HEK293 (cell line): Measurements from ENCODE around the gene MRPL55.

ENCODE experiments used
- CTCF ChIA-PET: fragments of 350-600 bp; formaldehyde crosslinking; extraction: SDS; loops from one replicate; lab custom pipeline; 2021; ENCODE audit warnings: antibody characterized with exemption; lab: Yijun Ruan, JAX
- POLR2A ChIA-PET: fragments of 300-600 bp; formaldehyde crosslinking; extraction: SDS; loops from one replicate; lab custom pipeline; 2020; ENCODE audit warnings: antibody characterized with exemption, inconsistent platforms; lab: Yijun Ruan, JAX
- H3K27ac ChIP-seq: fragments of 200-500 bp; sonication (Bioruptor generic); 2 replicates; pipeline ENCODE4 v1.5.1; 2014; ENCODE audit warnings: low read depth, low read length, control low read depth, inconsistent platforms; ENCODE audit errors: extremely low read depth
- H3K36me3 ChIP-seq, 2 experiments: fragments of 200-500 bp in 1 of 2; sonication (Bioruptor generic) in 1 of 2; 1 replicate in 1 of 2; 2 replicates in 1 of 2; pipeline ENCODE4 v1.5.1; 2014 to 2017; ENCODE audit warnings: inconsistent platforms in 2 of 2, low read length in 2 of 2; ENCODE audit not compliant: control insufficient read depth in 2 of 2, insufficient read depth in 1 of 2
- H3K4me1 ChIP-seq: fragments of 200-500 bp; sonication (Bioruptor generic); 2 replicates; pipeline ENCODE4 v1.5.1; 2014; ENCODE audit warnings: mild to moderate bottlenecking, low read length, inconsistent platforms; ENCODE audit not compliant: control insufficient read depth, insufficient read depth
- H3K4me3 ChIP-seq: 2 replicates; pipeline ENCODE4 v1.5.1; 2011; ENCODE audit warnings: low read depth, mild to moderate bottlenecking, control low read depth, low read length, moderate library complexity
- H3K9me3 ChIP-seq: fragments of 200-500 bp; sonication (Bioruptor generic); 2 replicates; pipeline ENCODE4 v1.5.1; 2014; ENCODE audit warnings: low read depth, low read length, inconsistent platforms; ENCODE audit not compliant: control insufficient read depth, insufficient read depth
- BCL11B ChIP-seq: fragments of 450-650 bp; formaldehyde crosslinking; IDR thresholded peaks from 2 replicates; pipeline ENCODE4 v1.5.1; 2016; ENCODE audit warnings: low read depth, missing biosample characterization, missing genetic modification characterization
- GLIS2 ChIP-seq: fragments of 450-650 bp; formaldehyde crosslinking; IDR thresholded peaks from 2 replicates; pipeline ENCODE4 v1.5.1; 2016; ENCODE audit warnings: missing biosample characterization, missing genetic modification characterization
- SP2 ChIP-seq: fragments of 450-650 bp; formaldehyde crosslinking; IDR thresholded peaks from 2 replicates; pipeline ENCODE4 v1.5.1; 2016; ENCODE audit warnings: missing biosample characterization, missing genetic modification characterization
- ZNF184 ChIP-seq: fragments of 450-650 bp; IDR thresholded peaks from 2 replicates; pipeline ENCODE4 v1.5.1; 2018; ENCODE audit warnings: missing biosample characterization, mild to moderate bottlenecking, missing genetic modification characterization
- ZNF202 ChIP-seq: fragments of 450-650 bp; formaldehyde crosslinking; IDR thresholded peaks from 2 replicates; pipeline ENCODE4 v1.5.1; 2016; ENCODE audit warnings: missing biosample characterization, missing genetic modification characterization, borderline replicate concordance
- ZNF214 ChIP-seq: fragments of 450-650 bp; formaldehyde crosslinking; IDR thresholded peaks from 2 replicates; pipeline ENCODE4 v1.5.1; 2017; ENCODE audit warnings: missing biosample characterization, mild to moderate bottlenecking, missing genetic modification characterization, borderline replicate concordance
- ZNF23 ChIP-seq: fragments of 450-650 bp; formaldehyde crosslinking; IDR thresholded peaks from 2 replicates; pipeline ENCODE4 v1.5.1; 2016; ENCODE audit warnings: missing biosample characterization, missing genetic modification characterization, borderline replicate concordance
- ZNF600 ChIP-seq: fragments of 450-650 bp; formaldehyde crosslinking; IDR thresholded peaks from 2 replicates; pipeline ENCODE4 v1.5.1; 2016; ENCODE audit warnings: missing biosample characterization, missing genetic modification characterization
- ZNF660 ChIP-seq: fragments of 450-650 bp; IDR thresholded peaks from 2 replicates; pipeline ENCODE4 v1.5.1; 2018; ENCODE audit warnings: missing biosample characterization, mild to moderate bottlenecking, missing genetic modification characterization
- ZNF707 ChIP-seq: fragments of 450-650 bp; formaldehyde crosslinking; IDR thresholded peaks from 2 replicates; pipeline ENCODE4 v1.5.1; 2016; ENCODE audit warnings: missing biosample characterization, missing genetic modification characterization
- TF ChIP-seq, protein P1 (sequence below): fragments of 450-650 bp; formaldehyde crosslinking; IDR thresholded peaks from 2 replicates; pipeline ENCODE4 v1.5.1; 2016; ENCODE audit warnings: missing biosample characterization, missing genetic modification characterization
- TF ChIP-seq, protein P2 (sequence below): fragments of 450-650 bp; formaldehyde crosslinking; IDR thresholded peaks from 2 replicates; pipeline ENCODE4 v1.5.1; 2016; ENCODE audit warnings: missing biosample characterization, missing genetic modification characterization, borderline replicate concordance
- TF ChIP-seq, protein P3 (sequence below): fragments of 450-650 bp; formaldehyde crosslinking; IDR thresholded peaks from 2 replicates; pipeline ENCODE4 v1.5.1; 2016; ENCODE audit warnings: missing biosample characterization, missing genetic modification characterization
- TF ChIP-seq, protein P4 (sequence below): fragments of 450-650 bp; formaldehyde crosslinking; IDR thresholded peaks from 2 replicates; pipeline ENCODE4 v1.5.1; 2017; ENCODE audit warnings: missing biosample characterization, missing genetic modification characterization

Gene MRPL55

DNA sequence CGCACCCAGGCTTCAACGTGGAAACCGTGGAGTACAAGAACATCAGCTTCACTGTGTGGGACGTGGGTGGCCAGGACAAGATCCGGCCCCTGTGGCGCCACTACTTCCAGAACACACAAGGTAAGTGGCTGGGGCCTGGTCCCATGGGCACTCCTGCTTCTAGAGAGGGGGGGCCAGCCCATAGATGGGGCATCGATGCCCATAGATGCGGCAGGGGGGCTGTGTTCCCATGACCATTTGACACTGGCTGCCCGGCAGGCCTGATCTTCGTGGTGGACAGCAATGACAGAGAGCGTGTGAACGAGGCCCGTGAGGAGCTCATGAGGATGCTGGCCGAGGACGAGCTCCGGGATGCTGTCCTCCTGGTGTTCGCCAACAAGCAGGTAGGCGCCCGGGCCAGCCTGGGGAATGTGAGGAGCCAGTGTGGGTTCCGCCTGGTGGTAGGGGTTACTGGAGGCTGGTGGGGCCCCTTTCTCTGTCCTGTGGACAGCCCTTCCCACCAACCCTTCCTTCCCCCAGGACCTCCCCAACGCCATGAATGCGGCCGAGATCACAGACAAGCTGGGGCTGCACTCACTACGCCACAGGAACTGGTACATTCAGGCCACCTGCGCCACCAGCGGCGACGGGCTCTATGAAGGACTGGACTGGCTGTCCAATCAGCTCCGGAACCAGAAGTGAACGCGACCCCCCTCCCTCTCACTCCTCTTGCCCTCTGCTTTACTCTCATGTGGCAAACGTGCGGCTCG, 11.6 kb downstream of the MRPL55 start:
- TF ChIP-seq, protein P1, sequence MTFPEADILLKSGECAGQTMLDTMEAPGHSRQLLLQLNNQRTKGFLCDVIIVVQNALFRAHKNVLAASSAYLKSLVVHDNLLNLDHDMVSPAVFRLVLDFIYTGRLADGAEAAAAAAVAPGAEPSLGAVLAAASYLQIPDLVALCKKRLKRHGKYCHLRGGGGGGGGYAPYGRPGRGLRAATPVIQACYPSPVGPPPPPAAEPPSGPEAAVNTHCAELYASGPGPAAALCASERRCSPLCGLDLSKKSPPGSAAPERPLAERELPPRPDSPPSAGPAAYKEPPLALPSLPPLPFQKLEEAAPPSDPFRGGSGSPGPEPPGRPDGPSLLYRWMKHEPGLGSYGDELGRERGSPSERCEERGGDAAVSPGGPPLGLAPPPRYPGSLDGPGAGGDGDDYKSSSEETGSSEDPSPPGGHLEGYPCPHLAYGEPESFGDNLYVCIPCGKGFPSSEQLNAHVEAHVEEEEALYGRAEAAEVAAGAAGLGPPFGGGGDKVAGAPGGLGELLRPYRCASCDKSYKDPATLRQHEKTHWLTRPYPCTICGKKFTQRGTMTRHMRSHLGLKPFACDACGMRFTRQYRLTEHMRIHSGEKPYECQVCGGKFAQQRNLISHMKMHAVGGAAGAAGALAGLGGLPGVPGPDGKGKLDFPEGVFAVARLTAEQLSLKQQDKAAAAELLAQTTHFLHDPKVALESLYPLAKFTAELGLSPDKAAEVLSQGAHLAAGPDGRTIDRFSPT (tag by site-specific recombination) = peak; percentile 24; the same call in 1 of the 2 replicates
- TF ChIP-seq BCL11B (tag by site-specific recombination) = no peak
- TF ChIP-seq, protein P2, sequence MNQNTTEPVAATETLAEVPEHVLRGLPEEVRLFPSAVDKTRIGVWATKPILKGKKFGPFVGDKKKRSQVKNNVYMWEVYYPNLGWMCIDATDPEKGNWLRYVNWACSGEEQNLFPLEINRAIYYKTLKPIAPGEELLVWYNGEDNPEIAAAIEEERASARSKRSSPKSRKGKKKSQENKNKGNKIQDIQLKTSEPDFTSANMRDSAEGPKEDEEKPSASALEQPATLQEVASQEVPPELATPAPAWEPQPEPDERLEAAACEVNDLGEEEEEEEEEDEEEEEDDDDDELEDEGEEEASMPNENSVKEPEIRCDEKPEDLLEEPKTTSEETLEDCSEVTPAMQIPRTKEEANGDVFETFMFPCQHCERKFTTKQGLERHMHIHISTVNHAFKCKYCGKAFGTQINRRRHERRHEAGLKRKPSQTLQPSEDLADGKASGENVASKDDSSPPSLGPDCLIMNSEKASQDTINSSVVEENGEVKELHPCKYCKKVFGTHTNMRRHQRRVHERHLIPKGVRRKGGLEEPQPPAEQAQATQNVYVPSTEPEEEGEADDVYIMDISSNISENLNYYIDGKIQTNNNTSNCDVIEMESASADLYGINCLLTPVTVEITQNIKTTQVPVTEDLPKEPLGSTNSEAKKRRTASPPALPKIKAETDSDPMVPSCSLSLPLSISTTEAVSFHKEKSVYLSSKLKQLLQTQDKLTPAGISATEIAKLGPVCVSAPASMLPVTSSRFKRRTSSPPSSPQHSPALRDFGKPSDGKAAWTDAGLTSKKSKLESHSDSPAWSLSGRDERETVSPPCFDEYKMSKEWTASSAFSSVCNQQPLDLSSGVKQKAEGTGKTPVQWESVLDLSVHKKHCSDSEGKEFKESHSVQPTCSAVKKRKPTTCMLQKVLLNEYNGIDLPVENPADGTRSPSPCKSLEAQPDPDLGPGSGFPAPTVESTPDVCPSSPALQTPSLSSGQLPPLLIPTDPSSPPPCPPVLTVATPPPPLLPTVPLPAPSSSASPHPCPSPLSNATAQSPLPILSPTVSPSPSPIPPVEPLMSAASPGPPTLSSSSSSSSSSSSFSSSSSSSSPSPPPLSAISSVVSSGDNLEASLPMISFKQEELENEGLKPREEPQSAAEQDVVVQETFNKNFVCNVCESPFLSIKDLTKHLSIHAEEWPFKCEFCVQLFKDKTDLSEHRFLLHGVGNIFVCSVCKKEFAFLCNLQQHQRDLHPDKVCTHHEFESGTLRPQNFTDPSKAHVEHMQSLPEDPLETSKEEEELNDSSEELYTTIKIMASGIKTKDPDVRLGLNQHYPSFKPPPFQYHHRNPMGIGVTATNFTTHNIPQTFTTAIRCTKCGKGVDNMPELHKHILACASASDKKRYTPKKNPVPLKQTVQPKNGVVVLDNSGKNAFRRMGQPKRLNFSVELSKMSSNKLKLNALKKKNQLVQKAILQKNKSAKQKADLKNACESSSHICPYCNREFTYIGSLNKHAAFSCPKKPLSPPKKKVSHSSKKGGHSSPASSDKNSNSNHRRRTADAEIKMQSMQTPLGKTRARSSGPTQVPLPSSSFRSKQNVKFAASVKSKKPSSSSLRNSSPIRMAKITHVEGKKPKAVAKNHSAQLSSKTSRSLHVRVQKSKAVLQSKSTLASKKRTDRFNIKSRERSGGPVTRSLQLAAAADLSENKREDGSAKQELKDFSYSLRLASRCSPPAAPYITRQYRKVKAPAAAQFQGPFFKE = 0 out of 2 replicates have a peak, but pooled peaks have one; percentile 40
- TF ChIP-seq ZNF202 = 0 out of 2 replicates have a peak, but pooled peaks have one; percentile 20
- TF ChIP-seq, protein P3, sequence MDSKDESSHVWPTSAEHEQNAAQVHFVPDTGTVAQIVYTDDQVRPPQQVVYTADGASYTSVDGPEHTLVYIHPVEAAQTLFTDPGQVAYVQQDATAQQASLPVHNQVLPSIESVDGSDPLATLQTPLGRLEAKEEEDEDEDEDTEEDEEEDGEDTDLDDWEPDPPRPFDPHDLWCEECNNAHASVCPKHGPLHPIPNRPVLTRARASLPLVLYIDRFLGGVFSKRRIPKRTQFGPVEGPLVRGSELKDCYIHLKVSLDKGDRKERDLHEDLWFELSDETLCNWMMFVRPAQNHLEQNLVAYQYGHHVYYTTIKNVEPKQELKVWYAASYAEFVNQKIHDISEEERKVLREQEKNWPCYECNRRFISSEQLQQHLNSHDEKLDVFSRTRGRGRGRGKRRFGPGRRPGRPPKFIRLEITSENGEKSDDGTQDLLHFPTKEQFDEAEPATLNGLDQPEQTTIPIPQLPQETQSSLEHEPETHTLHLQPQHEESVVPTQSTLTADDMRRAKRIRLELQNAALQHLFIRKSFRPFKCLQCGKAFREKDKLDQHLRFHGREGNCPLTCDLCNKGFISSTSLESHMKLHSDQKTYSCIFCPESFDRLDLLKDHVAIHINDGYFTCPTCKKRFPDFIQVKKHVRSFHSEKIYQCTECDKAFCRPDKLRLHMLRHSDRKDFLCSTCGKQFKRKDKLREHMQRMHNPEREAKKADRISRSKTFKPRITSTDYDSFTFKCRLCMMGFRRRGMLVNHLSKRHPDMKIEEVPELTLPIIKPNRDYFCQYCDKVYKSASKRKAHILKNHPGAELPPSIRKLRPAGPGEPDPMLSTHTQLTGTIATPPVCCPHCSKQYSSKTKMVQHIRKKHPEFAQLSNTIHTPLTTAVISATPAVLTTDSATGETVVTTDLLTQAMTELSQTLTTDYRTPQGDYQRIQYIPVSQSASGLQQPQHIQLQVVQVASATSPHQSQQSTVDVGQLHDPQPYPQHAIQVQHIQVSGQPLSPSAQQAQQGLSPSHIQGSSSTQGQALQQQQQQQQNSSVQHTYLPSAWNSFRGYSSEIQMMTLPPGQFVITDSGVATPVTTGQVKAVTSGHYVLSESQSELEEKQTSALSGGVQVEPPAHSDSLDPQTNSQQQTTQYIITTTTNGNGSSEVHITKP (tag by site-specific recombination) = no peak
- peak; percentile 91 for TF ChIP-seq ZNF600 (tag by site-specific recombination)
- Histone ChIP-seq H3K27ac (no peak overlapping the region), H3K4me3 (no peak overlapping the region), H3K4me1 (no peaks in the 10 kb centered on the region; the same call in 1 of the 2 replicates), H3K9me3 (no peaks in the 10 kb centered on the region), H3K36me3 (peaks cover 6 to 87% of the 10 kb centered on the region in 2 experiments; a peak in 2 of 3 replicates)
- POLR2A ChIA-PET = interaction anchor here (0.9 to 4.5 kb wide), 3 partner anchors 13 to 98 kb away, joined by 3 to 21 read pairs (median 3); partner anchors contain the start of gene ARF1
- CTCF ChIA-PET = interaction anchor here (0.6 to 4.3 kb wide), 4 partner anchors 9 to 99 kb away, joined by 3 to 20 read pairs (median 6); no protein-coding TSS in a partner anchor

DNA sequence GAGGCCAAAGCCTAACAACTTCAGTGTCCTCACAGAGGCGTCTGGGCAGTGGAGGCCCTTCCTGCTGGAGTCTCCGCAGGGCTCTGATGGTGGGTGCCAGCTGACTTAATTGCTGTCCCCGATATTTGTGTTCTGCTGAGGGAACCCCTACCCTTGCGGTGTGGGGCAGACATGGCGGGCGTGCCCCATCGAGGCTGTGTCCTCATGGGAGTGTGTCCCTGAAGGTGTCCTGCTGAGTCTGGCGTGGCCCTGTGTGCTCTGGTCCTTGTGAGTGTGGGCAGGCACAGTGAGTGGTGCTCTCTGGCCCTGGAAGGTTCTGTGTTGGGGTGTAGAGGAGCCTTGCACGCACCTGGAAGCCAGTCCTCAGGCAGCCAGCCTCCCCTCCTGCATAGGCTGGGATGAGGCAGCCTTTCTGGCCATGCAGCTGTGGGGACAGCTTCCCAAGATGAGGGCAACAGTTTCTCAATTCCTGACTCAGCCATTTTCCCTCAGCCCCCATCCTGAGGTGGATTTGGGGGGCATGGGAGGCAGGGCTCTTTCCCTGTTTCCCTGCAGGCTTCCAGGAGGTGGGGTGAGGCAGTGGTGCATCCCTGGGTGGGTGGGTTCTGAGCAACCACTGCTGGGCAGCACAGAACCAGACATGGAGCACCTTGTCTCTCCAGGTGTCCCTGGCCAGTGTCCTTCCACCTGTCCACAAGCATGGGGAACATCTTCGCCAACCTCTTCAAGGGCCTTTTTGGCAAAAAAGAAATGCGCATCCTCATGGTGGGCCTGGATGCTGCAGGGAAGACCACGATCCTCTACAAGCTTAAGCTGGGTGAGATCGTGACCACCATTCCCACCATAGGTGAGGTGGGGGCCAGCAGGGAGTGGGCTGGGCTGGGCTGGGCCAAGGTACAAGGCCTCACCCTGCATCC, 12.4 kb downstream of the MRPL55 start:
- Histone ChIP-seq H3K27ac (no peak overlapping the region), H3K4me1 (no peaks in the 10 kb centered on the region; the same call in 1 of the 2 replicates), H3K4me3 (no peak overlapping the region), H3K9me3 (no peaks in the 10 kb centered on the region), H3K36me3 (peaks cover 9 to 95% of the 10 kb centered on the region in 2 experiments; a peak in 2 of 3 replicates)
- ChIA-PET CTCF (interaction anchor here (0.7 to 0.8 kb wide), 2 partner anchors 8 to 9 kb away, joined by 5 to 7 read pairs; no protein-coding TSS in a partner anchor), POLR2A (interaction anchor here (0.9 to 4.5 kb wide), 2 partner anchors 12 to 14 kb away, joined by 3 to 21 read pairs; partner anchors contain the start of gene ARF1)
- peak; percentile 81; the same call in 1 of the 2 replicates for TF ChIP-seq ZNF184 (tag by site-specific recombination)
- TF ChIP-seq ZNF660 (tag by site-specific recombination) = no peak
- TF ChIP-seq, protein P4, sequence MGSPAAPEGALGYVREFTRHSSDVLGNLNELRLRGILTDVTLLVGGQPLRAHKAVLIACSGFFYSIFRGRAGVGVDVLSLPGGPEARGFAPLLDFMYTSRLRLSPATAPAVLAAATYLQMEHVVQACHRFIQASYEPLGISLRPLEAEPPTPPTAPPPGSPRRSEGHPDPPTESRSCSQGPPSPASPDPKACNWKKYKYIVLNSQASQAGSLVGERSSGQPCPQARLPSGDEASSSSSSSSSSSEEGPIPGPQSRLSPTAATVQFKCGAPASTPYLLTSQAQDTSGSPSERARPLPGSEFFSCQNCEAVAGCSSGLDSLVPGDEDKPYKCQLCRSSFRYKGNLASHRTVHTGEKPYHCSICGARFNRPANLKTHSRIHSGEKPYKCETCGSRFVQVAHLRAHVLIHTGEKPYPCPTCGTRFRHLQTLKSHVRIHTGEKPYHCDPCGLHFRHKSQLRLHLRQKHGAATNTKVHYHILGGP (tag by site-specific recombination) = no peak
- no peak for TF ChIP-seq ZNF23 (tag by site-specific recombination)
- TF ChIP-seq ZNF214 (tag by site-specific recombination) = no peak
- TF ChIP-seq ZNF707 (tag by site-specific recombination) = no peak
- TF ChIP-seq GLIS2 (tag by site-specific recombination) = 0 out of 2 replicates have a peak, but pooled peaks have one; percentile 25
- no peak for TF ChIP-seq SP2 (tag by site-specific recombination)
